Ovary (tissue), 9 donors: ENCODE results near the gene SRGAP3. TPM values are rescaled to one million over a fixed set of nuclear protein-coding genes. Genes with fewer than 3 reads are reported as not detected.

Source experiments
- DNase-seq, 5 donors: peaks; one replicate each; pipeline ENCODE4 v3.0.0-alpha.2; 2019 to 2020
- H3K27ac ChIP-seq, 2 donors: fragments of 200-600 bp; one replicate each; pipeline versions ENCODE4 v1.5.1 to v1.8.0; 2019 to 2022
- H3K27me3 ChIP-seq: fragments of 200-600 bp; one replicate; pipeline ENCODE4 v1.8.0; 2022
- H3K36me3 ChIP-seq: fragments of 200-600 bp; sonication (generic); one replicate; pipeline ENCODE4 v1.5.1; 2019
- H3K4me1 ChIP-seq: one replicate; pipeline ENCODE4 v1.8.1; 2013; ENCODE audit warnings: mild to moderate bottlenecking, moderate library complexity; ENCODE audit not compliant: insufficient read depth
- H3K4me3 ChIP-seq: fragments of 200-600 bp; sonication (generic); one replicate; pipeline ENCODE4 v1.5.1; 2017
- H3K9me3 ChIP-seq, 2 donors: fragments of 200-600 bp in 1 of 2; sonication (generic) in 1 of 2; one replicate each; pipeline versions ENCODE4 v1.5.1 to v1.8.1; 2013 to 2019; ENCODE audit warnings: mild to moderate bottlenecking in 1 of 2, moderate library complexity in 1 of 2
- EP300 ChIP-seq: sonication (generic); formaldehyde crosslinking; IDR thresholded peaks from one replicate; pipeline ENCODE4 v1.6.1; 2017; ENCODE audit warnings: antibody characterized with exemption
- POLR2A ChIP-seq: fragments of 450-650 bp; IDR thresholded peaks from one replicate; pipeline ENCODE4 v1.6.1; 2017; ENCODE audit warnings: antibody characterized with exemption, mild to moderate bottlenecking, moderate library complexity
- WGBS, 3 donors: extraction: QIAGEN DNeasy Blood & Tissue Kit in 1 of 3; methylation state at CpG; one replicate each; pipeline versions ENCODE4 v1.1.5 to v1.1.7; 2013 to 2017; 5-methylcytosine and 5-hydroxymethylcytosine counted together
- intact Hi-C, 4 donors: fragments of 100-400 bp; cut with DNase I; formaldehyde crosslinking; loops; one replicate each; pipeline versions ENCODE4 v1.11.0 to v1.15.1; 2022 to 2023
- polyA plus RNA-seq, 2 donors: library from polyadenylated mRNA; stranded (reverse); fragments of 200-250 nt in 1 of 2; fragments of 350-450 nt in 1 of 2; fragmentation: Illumina TruSeq in 1 of 2; extraction: RNeasy Lipid Tissue Mini Kit (QIAGEN cat#74804) in 1 of 2; gene quantifications; one replicate each; pipeline ENCODE4 v1.2.3, GENCODE V29; 2013 to 2014
- total RNA-seq, 7 donors: library from RNA; depleted of rRNA in 2 of 7; stranded (reverse); fragments of >200 nt in 2 of 7; fragmentation: NEBNext Ultra II Directional in 3 of 7; extraction: Animal tissue kit (Norgen Biotek cat#: 25700) in 3 of 7; gene quantifications; one replicate each; pipeline versions ENCODE4 v1.1.0 to v1.2.4, GENCODE V29; 2016 to 2023
- TF ChIP-seq, protein P1 (sequence below), 3 donors: fragments of 450-650 bp in 2 of 3; fragments of 200-600 bp in 1 of 3; IDR thresholded peaks; one replicate each; pipeline versions ENCODE4 v1.5.1 to v1.8.0; 2016 to 2022; ENCODE audit warnings: antibody characterized with exemption in 3 of 3, mild to moderate bottlenecking in 1 of 3
- donor health status: DM: no; HTN: no; CAD: no; lungs with moderate emphysema.
- donor health status: DM: no; HTN: no; CAD: no.
- donor health status: Bipolar disorder and iron deficiency.
- donor health status: DM: yes; HTN: yes; CAD: no.
- donor health status: DM: no; HTN: no; CAD: no.
- donor health status: DM: yes; HTN: yes; CAD: no.

SRGAP3 gene
- total and polyA plus RNA-seq, 9 donors, result 2.1 to 36.8 (median 13.1) TPM

- DNase-seq, result no peak
- H3K9me3 ChIP-seq, result no peaks in the 10 kb centered on the region
- no peak overlapping the region for H3K27ac ChIP-seq
- 36 to 56% (median 38%) methylated on average over 5 of the region's 5 CpGs for WGBS, 3 donors
- no peaks in the 10 kb centered on the region for H3K27me3 ChIP-seq
- peaks cover 6% of the 10 kb centered on the region for H3K4me1 ChIP-seq
- H3K36me3 ChIP-seq, result no peaks in the 10 kb centered on the region
- H3K4me3 ChIP-seq, result no peak overlapping the region
- no peak for TF ChIP-seq EP300
- TF ChIP-seq, protein P1, sequence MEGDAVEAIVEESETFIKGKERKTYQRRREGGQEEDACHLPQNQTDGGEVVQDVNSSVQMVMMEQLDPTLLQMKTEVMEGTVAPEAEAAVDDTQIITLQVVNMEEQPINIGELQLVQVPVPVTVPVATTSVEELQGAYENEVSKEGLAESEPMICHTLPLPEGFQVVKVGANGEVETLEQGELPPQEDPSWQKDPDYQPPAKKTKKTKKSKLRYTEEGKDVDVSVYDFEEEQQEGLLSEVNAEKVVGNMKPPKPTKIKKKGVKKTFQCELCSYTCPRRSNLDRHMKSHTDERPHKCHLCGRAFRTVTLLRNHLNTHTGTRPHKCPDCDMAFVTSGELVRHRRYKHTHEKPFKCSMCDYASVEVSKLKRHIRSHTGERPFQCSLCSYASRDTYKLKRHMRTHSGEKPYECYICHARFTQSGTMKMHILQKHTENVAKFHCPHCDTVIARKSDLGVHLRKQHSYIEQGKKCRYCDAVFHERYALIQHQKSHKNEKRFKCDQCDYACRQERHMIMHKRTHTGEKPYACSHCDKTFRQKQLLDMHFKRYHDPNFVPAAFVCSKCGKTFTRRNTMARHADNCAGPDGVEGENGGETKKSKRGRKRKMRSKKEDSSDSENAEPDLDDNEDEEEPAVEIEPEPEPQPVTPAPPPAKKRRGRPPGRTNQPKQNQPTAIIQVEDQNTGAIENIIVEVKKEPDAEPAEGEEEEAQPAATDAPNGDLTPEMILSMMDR (IDR thresholded peaks at IDR 0.05), result no peak
- no peak for TF ChIP-seq POLR2A
- intact Hi-C loops, result no loop called here
Measured at GRCh38 chr3:9173445-9173844, 76.0 kb downstream of the SRGAP3 start.

DNA sequence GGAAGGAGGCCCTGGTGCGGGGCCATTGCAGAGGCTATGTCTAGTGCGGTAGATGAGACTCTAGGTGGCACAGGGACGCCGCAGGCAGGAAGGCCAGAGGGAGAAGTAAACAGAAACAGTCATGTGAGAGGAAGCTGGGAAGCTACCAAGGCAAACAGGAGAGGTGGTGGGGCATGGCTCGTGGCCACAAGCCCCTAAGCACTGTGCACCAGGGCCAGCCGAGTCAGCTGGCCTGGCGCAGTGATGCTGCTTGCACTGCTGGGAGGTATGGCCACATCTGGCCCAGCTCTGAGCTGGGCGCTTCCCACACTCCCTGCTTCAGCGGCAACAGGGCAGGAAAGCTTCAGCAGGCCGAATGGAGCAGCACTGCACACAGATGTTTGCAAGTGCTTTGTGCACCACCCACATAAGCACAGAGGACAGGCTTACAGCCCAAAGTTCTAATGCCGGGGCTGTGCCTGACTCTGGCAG, 76.6 kb downstream of the SRGAP3 start:
- Histone ChIP-seq H3K27ac (no peak overlapping the region), H3K9me3 (no peaks in the 10 kb centered on the region), H3K4me3 (no peak overlapping the region), H3K36me3 (no peaks in the 10 kb centered on the region), H3K4me1 (peaks cover 6% of the 10 kb centered on the region), H3K27me3 (no peaks in the 10 kb centered on the region)
- peak in 3 of 5 donors; percentile 19 to 51 (median 37) for DNase-seq
- TF ChIP-seq, protein P1 (IDR thresholded peaks at IDR 0.05), result no peak
- TF ChIP-seq EP300, result no peak
- TF ChIP-seq POLR2A, result no peak
- WGBS, 3 donors, result 9 to 25% (median 16%) methylated on average over 11 of the region's 11 CpGs
- intact Hi-C loops, result no loop called here

DNA sequence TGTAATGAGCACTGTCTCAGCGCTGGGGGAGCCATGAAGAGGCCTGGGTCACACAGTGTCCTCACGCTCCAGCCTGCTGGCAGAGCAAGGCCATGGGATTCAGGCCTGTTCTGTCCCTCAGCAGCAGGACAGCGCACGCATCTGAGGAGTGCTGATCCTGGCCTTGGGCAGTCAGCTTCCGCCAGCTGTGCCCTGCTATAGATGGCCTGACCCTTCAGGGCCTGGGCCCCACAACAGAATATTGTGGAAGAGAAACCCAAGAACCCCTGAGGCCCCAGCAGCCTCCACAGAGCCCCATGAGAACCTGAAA, 78.6 kb downstream of the SRGAP3 start:
- no peak for DNase-seq
- Histone ChIP-seq H3K36me3 (no peaks in the 10 kb centered on the region), H3K9me3 (peaks cover 0 to 4% of the 10 kb centered on the region in 2 donors), H3K27me3 (no peaks in the 10 kb centered on the region), H3K4me1 (peaks cover 6% of the 10 kb centered on the region), H3K27ac (no peak overlapping the region), H3K4me3 (no peak overlapping the region)
- intact Hi-C loops, result no loop called here
- TF ChIP-seq EP300, result no peak
- TF ChIP-seq, protein P1 (IDR thresholded peaks at IDR 0.05), result no peak
- TF ChIP-seq POLR2A, result no peak
- 92 to 95% (median 93%) methylated on average over 5 of the region's 5 CpGs for WGBS, 3 donors

DNA sequence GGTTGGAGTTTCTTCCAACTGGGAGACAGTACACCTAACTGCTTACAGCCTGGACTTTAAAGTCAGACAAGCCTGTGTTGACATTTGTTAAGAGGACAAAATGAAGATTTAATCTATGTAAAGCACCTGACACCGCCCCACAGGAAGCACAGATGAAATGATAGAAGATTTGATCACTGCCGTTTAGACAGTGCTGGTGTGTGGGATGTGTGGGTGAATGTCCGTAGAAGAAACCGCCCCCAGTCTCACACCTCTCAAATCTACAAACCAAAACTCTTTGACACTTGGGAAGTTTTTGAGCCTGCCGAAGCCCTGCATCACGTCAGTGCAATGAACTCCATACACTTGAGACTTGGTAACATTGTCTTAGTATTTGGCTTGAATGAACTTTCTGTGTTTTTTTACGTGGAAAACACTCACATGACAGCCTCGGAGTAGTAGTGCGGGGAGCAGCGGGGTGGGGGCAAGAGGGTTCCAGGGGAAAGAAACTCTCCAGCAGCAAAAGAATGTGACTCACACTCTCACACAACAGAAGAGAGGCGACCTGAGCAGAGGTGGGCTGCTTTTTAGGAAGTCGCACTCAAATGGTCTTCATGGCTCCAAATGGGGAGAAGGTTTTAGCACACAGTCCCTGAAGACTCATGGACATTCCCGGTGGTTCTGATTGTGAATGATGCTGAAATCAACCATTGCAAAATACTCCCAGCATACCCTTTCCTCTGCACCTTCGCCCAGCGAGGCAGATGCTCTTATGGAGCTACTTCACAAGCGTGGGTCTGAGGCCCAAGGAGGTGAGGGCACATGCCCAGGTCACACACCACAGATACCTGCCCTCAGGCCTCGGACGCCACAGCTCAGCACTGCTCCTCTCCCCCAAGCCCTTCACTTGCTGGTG, 79.2 kb downstream of the SRGAP3 start:
- peaks cover 6% of the 10 kb centered on the region for H3K4me1 ChIP-seq
- intact Hi-C loops, result no loop called here
- H3K4me3 ChIP-seq, result no peak overlapping the region
- H3K27me3 ChIP-seq, result no peaks in the 10 kb centered on the region
- WGBS, 3 donors, result 89 to 94% (median 93%) methylated on average over 18 of the region's 18 CpGs
- no peaks in the 10 kb centered on the region for H3K36me3 ChIP-seq
- no peak overlapping the region for H3K27ac ChIP-seq
- H3K9me3 ChIP-seq, result peaks cover 0 to 4% of the 10 kb centered on the region in 2 donors
- no peak for DNase-seq
- TF ChIP-seq, protein P1 (IDR thresholded peaks at IDR 0.05), result no peak
- TF ChIP-seq POLR2A (no peak), EP300 (no peak)
